Stomach (tissue), 9 donors: Measurements from ENCODE around the gene MYO1E. TPM values are rescaled to one million over a fixed set of nuclear protein-coding genes. Genes with fewer than 3 reads are reported as not detected.
"Not testable (repeated sequence)": the region's sequence is repeated elsewhere in the genome, so short reads cannot be mapped to it uniquely, and the experiment has no call there.

Experiments used
- DNase-seq, 2 donors: peaks; one replicate each; pipeline versions ENCODE4 v3.0.0 to v3.0.0-alpha.2; 2013 to 2019
- H3K27ac ChIP-seq, 5 donors: fragments of 200-600 bp in 4 of 5; sonication (generic) in 4 of 5; one replicate each; pipeline ENCODE4 v1.5.1; 2013 to 2019; ENCODE audit warnings: mild to moderate bottlenecking in 1 of 5, moderate library complexity in 1 of 5
- H3K27me3 ChIP-seq, 3 donors: fragments of 200-600 bp; sonication (generic); one replicate each; pipeline ENCODE4 v1.5.1; 2017 to 2019; ENCODE audit warnings: mixed run types in 1 of 3
- H3K36me3 ChIP-seq, 4 donors: fragments of 200-600 bp; sonication (generic); 1 replicate in 3 of 4; 2 replicates in 1 of 4; pipeline ENCODE4 v1.5.1; 2016 to 2019
- H3K4me1 ChIP-seq, 4 donors: fragments of 200-600 bp; sonication (generic); one replicate each; pipeline ENCODE4 v1.5.1; 2016 to 2019
- H3K4me3 ChIP-seq, 4 donors: fragments of 200-600 bp; sonication (generic) in 3 of 4; one replicate each; pipeline ENCODE4 v1.5.1; 2016 to 2019; ENCODE audit warnings: mild to moderate bottlenecking in 1 of 4
- H3K9me3 ChIP-seq, 4 donors: fragments of 200-600 bp; sonication (generic); one replicate each; pipeline ENCODE4 v1.5.1; 2016 to 2019
- CTCF ChIP-seq, 7 experiments: fragments of 450-650 bp in 4 of 7; fragments of 200-600 bp in 3 of 7; sonication (generic) in 3 of 7; IDR thresholded peaks; one replicate each; pipeline ENCODE4 v1.5.1; 2016 to 2019; ENCODE audit warnings: antibody characterized with exemption in 7 of 7, control low read depth in 2 of 7, mild to moderate bottlenecking in 1 of 7
- EP300 ChIP-seq: sonication (generic); formaldehyde crosslinking; IDR thresholded peaks from one replicate; pipeline ENCODE4 v1.6.1; 2017; ENCODE audit warnings: antibody characterized with exemption
- POLR2A ChIP-seq, 4 donors: fragments of 450-650 bp; IDR thresholded peaks; one replicate each; pipeline ENCODE4 v1.6.1; 2016; ENCODE audit warnings: antibody characterized with exemption in 4 of 4, control low read depth in 2 of 4, mild to moderate bottlenecking in 1 of 4, moderate library complexity in 1 of 4
- POLR2AphosphoS5 ChIP-seq, 3 donors: sonication (generic); formaldehyde crosslinking; IDR thresholded peaks; one replicate each; pipeline ENCODE4 v1.6.1; 2016; ENCODE audit warnings: antibody characterized with exemption in 3 of 3
- WGBS, 5 donors: extraction: QIAGEN DNeasy Blood & Tissue Kit in 3 of 5; methylation state at CpG; one replicate each; pipeline versions ENCODE4 v1.1.5 to v1.1.7; 2013 to 2018; 5-methylcytosine and 5-hydroxymethylcytosine counted together
- intact Hi-C: fragments of 100-400 bp; cut with DNase I; formaldehyde crosslinking; loops from one replicate; pipeline ENCODE4 v1.15.1; 2023; ENCODE audit warnings: low total_unique reads
- polyA plus RNA-seq, 3 donors: library from polyadenylated mRNA; stranded (reverse); fragments of 200-250 nt; gene quantifications; one replicate each; pipeline ENCODE4 v1.2.3, GENCODE V29; 2013
- total RNA-seq, 5 donors: library from RNA; depleted of rRNA; stranded (reverse); fragments of >200 nt; gene quantifications; one replicate each; pipeline versions ENCODE4 v1.1.0 to v1.2.3, GENCODE V29; 2014 to 2016
- donor health status: healthy with polysubstance abuse.
- donor health status: Bipolar disorder and iron deficiency.
- donor health status: healthy.

Gene MYO1E
- total and polyA plus RNA-seq, 8 donors: 15.1 to 380 (median 46.3) TPM

- Histone ChIP-seq H3K27me3 (no peaks in the 10 kb centered on the region), H3K27ac (no peak overlapping the region), H3K36me3 (peaks cover 8 to 43% (median 32%) of the 10 kb centered on the region in 4 donors), H3K4me1 (peaks cover 16 to 34% (median 22%) of the 10 kb centered on the region in 4 donors), H3K9me3 (no peaks in the 10 kb centered on the region), H3K4me3 (no peak overlapping the region)
- DNase-seq: no peak
- intact Hi-C loops: no loop called here
- WGBS, 5 donors: 49 to 60% (median 55%) methylated on average over 4 of the region's 4 CpGs
- TF ChIP-seq EP300 (no peak), POLR2AphosphoS5 (IDR thresholded peaks at IDR 0.05) (no peak), POLR2A (IDR thresholded peaks at IDR 0.05) (no peak), CTCF (IDR thresholded peaks at IDR 0.05) (no peak)
Measured at GRCh38 chr15:59166166-59166565, 206.5 kb downstream of the MYO1E start.

- no peak for DNase-seq
- peaks cover 13 to 43% (median 33%) of the 10 kb centered on the region in 4 donors for H3K36me3 ChIP-seq
- H3K9me3 ChIP-seq: no peaks in the 10 kb centered on the region
- intact Hi-C loops: no loop called here
- no peak for TF ChIP-seq POLR2AphosphoS5 (IDR thresholded peaks at IDR 0.05)
- TF ChIP-seq EP300: no peak
- no peak for TF ChIP-seq POLR2A (IDR thresholded peaks at IDR 0.05)
- no peak for TF ChIP-seq CTCF (IDR thresholded peaks at IDR 0.05)
- H3K4me3 ChIP-seq: no peak overlapping the region
- H3K4me1 ChIP-seq: peaks cover 12 to 31% (median 20%) of the 10 kb centered on the region in 4 donors
- H3K27ac ChIP-seq: no peak overlapping the region
- 61 to 74% (median 67%) methylated on average over 3 of the region's 3 CpGs for WGBS, 5 donors
- H3K27me3 ChIP-seq: no peaks in the 10 kb centered on the region
Measured at GRCh38 chr15:59165726-59166125, 206.9 kb downstream of the MYO1E start.

GRCh38 chr15:59162080-59162479 is 210.6 kb downstream of the MYO1E start:
- not testable (repeated sequence) for DNase-seq
- peaks cover 19 to 74% (median 68%) of the 10 kb centered on the region in 4 donors for H3K36me3 ChIP-seq

GRCh38 chr15:59160880-59161593 is 211.6 kb downstream of the MYO1E start:
- intact Hi-C loops: no loop called here
- peak in 1 of 2 donors; percentile 53 for DNase-seq

More at GRCh38 chr15:59162080-59162479, 210.6 kb downstream of the MYO1E start:
- H3K27ac ChIP-seq, intact Hi-C loops, H3K9me3 ChIP-seq, H3K27me3 ChIP-seq, H3K4me3 ChIP-seq: not testable (repeated sequence)
- WGBS, 5 donors: 93 to 99% (median 96%) methylated on average over 8 of the region's 8 CpGs
- H3K4me1 ChIP-seq: peaks cover 0 to 16% (median 6%) of the 10 kb centered on the region in 4 donors

GRCh38 chr15:59159210-59159609 is 213.5 kb downstream of the MYO1E start:
- Histone ChIP-seq H3K27me3 (no peaks in the 10 kb centered on the region), H3K36me3 (peaks cover 19 to 91% (median 90%) of the 10 kb centered on the region in 4 donors), H3K4me1 (peaks cover 0 to 5% (median 2%) of the 10 kb centered on the region in 4 donors), H3K4me3 (no peak overlapping the region), H3K27ac (peak overlapping the region in 1 of 5 donors; percentile 13), H3K9me3 (no peaks in the 10 kb centered on the region)
- WGBS, 5 donors: 79 to 93% (median 83%) methylated on average over 9 of the region's 9 CpGs
- no peak for DNase-seq
- TF ChIP-seq POLR2A (IDR thresholded peaks at IDR 0.05): no peak
- no peak for TF ChIP-seq POLR2AphosphoS5 (IDR thresholded peaks at IDR 0.05)
- no peak for TF ChIP-seq CTCF (IDR thresholded peaks at IDR 0.05)
- TF ChIP-seq EP300: no peak
- intact Hi-C loops: no loop called here

More at GRCh38 chr15:59160880-59161593, 211.6 kb downstream of the MYO1E start:
- H3K36me3 ChIP-seq: peaks cover 22 to 83% (median 78%) of the 10 kb centered on the region in 4 donors
- 83 to 90% (median 87%) methylated on average over 23 of the region's 23 CpGs for WGBS, 5 donors
- H3K27ac ChIP-seq: no peak overlapping the region
- peaks cover 0 to 11% (median 3%) of the 10 kb centered on the region in 4 donors for H3K4me1 ChIP-seq
- no peaks in the 10 kb centered on the region for H3K27me3 ChIP-seq
- TF ChIP-seq POLR2A (IDR thresholded peaks at IDR 0.05) (no peak), EP300 (no peak), POLR2AphosphoS5 (IDR thresholded peaks at IDR 0.05) (no peak)
- H3K4me3 ChIP-seq: no peak overlapping the region
- no peaks in the 10 kb centered on the region for H3K9me3 ChIP-seq
